Left kidney (tissue), 2 donors: ENCODE results near the gene ECI1. TPM values are rescaled to one million over a fixed set of nuclear protein-coding genes. Genes with fewer than 3 reads are reported as not detected.

Experiments
- DNase-seq: peaks from one replicate; pipeline ENCODE4 v3.0.0-alpha.2; 2013
- polyA plus RNA-seq: library from polyadenylated mRNA; unstranded; fragments of 120-200 nt; gene quantifications from one replicate; pipeline ENCODE4 v1.2.1, GENCODE V29; 2013; ENCODE audit not compliant: insufficient read length

ECI1 gene
- polyA plus RNA-seq, 1 donor, result 55.2 TPM

DNA sequence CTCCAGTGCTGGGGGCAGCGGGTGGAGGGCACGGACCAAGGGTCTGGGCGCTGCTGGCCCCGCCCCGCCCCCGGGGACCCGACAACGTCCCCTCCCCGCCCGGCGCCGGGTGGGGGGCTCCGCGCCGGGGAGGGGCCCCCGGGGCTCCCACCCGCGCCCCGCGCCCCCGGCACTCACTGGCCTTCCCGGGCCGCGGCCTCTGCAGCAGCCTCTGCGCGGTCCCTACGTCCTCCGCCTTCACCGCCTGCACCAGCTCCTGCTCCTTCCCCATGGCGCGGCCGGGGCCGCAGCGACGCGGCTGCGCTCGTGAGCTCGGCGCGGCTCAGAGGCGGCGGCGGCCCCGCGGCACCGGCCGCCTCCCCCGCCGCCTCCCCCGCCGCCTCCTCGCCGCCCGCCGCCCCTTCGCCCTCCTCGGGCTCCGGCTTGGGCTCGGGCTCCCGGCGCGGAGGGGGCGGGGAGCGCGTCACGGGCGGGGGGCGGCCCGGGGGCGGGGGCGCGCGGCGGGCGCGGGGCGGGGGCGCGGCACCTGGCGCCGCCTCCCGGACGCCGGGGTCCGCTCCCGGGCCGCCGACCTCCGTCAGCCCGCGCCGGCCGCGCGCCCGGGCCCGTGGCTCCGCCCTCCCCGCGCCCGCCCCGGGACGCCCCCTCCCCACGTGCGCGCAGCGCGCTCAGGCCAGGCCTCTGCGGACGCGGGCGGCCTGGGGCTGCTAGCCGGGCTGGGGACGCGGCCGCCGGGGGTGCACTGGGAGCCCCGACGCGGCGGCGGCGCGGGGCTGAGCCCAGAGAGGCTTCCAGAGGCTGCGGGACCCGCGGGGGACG lies 55.0 kb downstream of the ECI1 start, which contains the start of gene CASKIN1:
Gene CASKIN1, minus strand, starts transcription at position 444 of the 819 bp plus-strand sequence. Its CDS starts 173 bp downstream, at position 271.
- DNase-seq, result no peak

DNA sequence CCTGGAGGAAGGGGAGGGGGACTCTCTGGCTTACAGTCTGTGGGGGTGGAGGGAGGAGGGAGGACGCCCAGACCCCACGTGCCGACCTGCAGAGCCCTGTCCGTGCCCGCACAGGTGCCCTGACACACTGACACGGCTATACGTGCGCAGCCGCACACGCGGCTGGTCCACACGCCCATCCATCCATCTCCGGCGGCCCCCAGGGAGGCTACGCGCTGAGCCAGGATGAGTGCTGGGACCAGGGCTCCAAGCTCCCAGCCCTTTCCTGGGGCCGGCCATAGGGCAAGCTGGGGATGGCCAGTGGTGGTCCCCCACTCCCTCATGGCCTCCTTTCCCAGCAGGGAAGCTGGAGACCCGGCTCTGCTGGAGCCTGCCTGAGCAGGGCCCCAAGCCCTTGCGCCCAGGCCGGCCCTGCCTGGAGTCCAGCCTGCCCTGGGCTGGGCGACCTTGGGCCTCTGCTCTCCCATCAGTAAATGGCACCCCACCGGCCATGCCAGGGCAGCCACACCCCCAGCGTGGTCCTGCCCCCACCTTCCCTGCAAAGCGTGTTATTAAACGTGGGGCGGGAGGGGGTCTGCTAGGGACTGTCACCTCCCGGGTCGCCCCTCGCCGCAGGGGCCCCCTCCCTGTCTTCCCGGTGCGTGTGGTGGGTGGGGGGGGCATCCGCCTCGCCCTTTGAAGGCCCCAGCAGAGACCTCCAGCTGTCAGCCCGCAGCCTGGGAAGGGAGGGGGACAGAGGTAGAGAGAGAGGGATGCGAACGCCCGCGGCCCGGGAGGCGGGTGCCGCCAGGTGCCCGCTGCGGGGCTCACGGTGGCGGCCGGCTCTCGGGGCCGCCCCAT lies 55.8 kb downstream of the ECI1 start:
- no peak for DNase-seq

- peak; percentile 56 for DNase-seq
Measured at GRCh38 chr16:2194852-2195321, 56.5 kb downstream of the ECI1 start.

DNA sequence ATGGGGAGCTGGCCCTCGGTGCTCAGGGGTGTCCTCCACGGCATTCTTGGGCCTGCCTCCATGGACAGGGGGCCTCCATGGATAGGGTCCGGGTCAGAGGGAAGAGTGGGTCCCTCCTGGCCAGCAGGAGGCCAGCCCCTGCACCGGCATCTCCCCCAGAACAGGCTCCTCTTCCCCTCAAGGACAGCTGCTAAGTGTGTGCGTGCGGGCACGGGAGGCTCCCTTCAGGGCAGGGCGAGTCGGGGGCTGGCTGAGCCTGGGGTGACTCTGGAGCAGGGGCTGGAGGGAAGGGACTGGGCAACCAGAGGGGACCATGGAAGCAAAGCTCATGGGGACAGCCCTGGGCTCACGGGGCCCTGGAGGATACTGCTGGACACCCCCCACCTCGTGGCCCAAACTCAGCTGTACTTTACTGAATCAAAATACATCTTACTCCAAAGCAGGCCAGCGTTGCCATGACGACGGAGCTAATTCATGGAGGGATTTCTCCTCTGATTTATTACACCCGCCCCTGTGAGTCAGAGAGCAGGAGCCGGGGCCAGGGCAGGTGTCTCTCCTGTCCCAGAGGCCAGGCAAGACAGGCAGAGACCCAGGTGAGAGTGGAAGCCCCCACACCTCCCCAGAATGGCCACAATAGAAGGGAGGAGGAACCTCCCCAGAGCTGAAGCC lies 57.1 kb downstream of the ECI1 start:
- DNase-seq, result peak; percentile 27

DNA sequence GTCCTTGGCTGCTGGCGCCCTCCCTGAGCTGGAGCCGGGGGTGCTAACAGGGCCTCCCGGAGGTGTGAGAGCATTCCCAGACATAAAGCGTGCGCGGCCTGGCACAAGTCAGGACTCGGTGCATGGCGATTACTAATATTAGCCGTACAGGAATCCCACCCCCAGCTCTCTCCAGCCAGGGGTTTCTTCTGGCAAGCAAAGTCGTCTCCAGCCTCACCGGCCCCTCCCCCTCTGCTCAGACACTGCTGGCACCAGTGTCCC lies 60.0 kb downstream of the ECI1 start:
- DNase-seq, result no peak

DNA sequence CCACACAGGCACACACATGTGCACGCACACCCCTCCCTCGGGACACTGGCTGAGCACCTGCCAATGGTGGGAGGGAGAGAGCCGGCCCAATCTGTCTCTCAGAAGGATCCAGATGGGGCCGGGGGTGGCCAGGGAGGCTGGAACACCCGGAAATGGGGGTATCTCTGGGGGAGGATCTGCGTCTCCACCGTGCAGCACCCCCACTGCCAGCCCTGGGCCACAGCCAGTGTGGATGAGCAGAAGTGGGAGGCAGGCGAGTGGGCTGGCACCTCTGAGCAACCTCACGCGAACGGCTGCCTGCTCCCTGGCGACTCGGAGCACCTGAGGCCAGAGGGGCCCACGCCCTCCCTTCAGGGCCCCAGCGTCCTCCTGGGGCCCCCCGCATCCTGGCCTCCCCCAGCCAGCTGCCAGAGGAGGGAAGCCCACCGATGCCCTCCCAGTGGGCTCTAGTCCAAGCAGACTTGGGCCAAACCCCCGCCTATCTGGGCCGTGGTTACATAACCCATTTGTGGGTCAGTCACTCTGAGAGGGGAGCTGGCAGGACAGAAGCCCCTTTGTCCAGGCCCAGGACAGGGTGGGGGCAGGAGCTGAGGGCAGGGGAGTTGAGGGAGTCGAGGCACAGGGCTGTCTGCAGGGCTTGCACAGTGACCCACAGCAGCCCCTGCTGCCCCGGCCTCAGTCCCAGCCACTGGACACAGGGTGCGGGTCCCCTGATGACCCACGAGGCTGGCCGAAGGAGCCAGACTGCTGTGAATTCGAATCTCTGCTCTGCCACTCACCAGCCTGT lies 60.5 kb downstream of the ECI1 start:
- DNase-seq, result no peak

DNA sequence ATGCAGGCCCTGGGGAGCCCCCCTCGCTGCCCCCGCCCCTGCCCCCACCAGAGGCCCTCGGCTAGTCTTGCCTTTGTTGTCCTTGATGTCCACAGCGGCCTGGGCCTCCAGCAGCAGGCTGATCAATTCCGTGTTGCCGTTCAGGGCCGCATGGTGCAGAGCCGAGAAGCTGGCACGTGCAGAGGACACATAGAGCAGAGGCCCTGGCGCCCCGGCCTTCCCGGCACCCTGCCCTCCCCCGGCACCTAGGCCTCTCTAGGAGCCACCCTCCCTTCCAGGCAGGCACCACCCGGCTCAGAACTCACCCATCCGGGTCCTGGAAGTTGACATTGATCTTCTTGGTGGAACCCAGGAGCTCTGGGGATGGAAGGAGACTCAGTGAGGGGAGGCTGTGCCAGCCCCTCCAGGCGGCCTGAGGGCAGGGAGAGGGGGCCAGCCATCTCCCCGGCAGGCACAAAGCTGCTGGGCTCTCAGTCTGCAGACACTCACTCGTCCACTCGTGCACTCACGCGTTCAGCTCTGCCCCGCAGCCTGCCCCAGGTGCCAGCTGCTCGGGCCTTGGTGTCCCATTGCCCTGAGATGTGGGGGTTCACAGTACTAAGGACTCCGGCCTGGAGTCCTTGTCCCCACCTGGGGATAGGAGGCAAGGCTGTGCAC lies 61.3 kb downstream of the ECI1 start:
- no peak for DNase-seq

Other genes starting within 250 kb of the ECI1 start
- 15.8 TPM for gene ZNF598, start 241.8 kb downstream of the ECI1 start, polyA plus RNA-seq
- gene NPW, start 231.8 kb downstream of the ECI1 start, polyA plus RNA-seq, result 3.8 TPM
- gene NHERF2, start 224.7 kb downstream of the ECI1 start, polyA plus RNA-seq, result 82.9 TPM
- gene NTHL1, start 203.8 kb downstream of the ECI1 start, polyA plus RNA-seq, result 14.7 TPM
- 165 TPM for gene TSC2, start 203.6 kb downstream of the ECI1 start, polyA plus RNA-seq
- 82.5 TPM for gene PKD1, start 115.7 kb downstream of the ECI1 start, polyA plus RNA-seq
- 2.1 TPM for gene RAB26, start 103.0 kb downstream of the ECI1 start, polyA plus RNA-seq
- 55.7 TPM for gene TRAF7, start 95.8 kb downstream of the ECI1 start, polyA plus RNA-seq
- 1.5 TPM for gene CASKIN1, start 55.0 kb downstream of the ECI1 start, polyA plus RNA-seq
- 39.7 TPM for gene MLST8, start 46.1 kb downstream of the ECI1 start, polyA plus RNA-seq
- 6.7 TPM for gene BRICD5, start 40.7 kb downstream of the ECI1 start, polyA plus RNA-seq
- gene PGP, start 36.7 kb downstream of the ECI1 start, polyA plus RNA-seq, result 16.8 TPM
- 14.7 TPM for gene E4F1, start 28.0 kb downstream of the ECI1 start, polyA plus RNA-seq
- gene DNASE1L2, start 15.1 kb downstream of the ECI1 start, polyA plus RNA-seq, result 0.93 TPM
- gene RNPS1, start 16.5 kb upstream of the ECI1 start, polyA plus RNA-seq, result 207 TPM
- gene ABCA3, start 89.1 kb upstream of the ECI1 start, polyA plus RNA-seq, result 6.3 TPM
- 15.0 TPM for gene CCNF, start 177.9 kb upstream of the ECI1 start, polyA plus RNA-seq
- 11.4 TPM for gene TEDC2, start 208.5 kb upstream of the ECI1 start, polyA plus RNA-seq
- gene NTN3, start 219.7 kb upstream of the ECI1 start, polyA plus RNA-seq, result 2.3 TPM
- 22.0 TPM for gene TBC1D24, start 223.5 kb upstream of the ECI1 start, polyA plus RNA-seq